GM19043 (cell line): ENCODE measurements around the gene PTH.

ENCODE experiments used
- ATAC-seq: cut with Tn5 transposase; IDR thresholded peaks from one replicate; pipeline ENCODE4 v1.9.1; 2021; ENCODE audit warnings: low read depth; ENCODE audit not compliant: unreplicated experiment

Gene PTH

GRCh38 chr11:13495929-13496328, at the start of gene PTH:
PTH (minus strand) TSS chr11:13495997; CDS start chr11:13492855, 3,142 bp downstream.
- ATAC-seq = no peak

GRCh38 chr11:13538044-13538443, 42.2 kb upstream of the PTH start:
- ATAC-seq = no peak

- ATAC-seq = no peak
These were observed 40.0 kb upstream of the PTH start for GRCh38 chr11:13535819-13536218.

GRCh38 chr11:13534358-13534757, 38.6 kb upstream of the PTH start:
- no peak for ATAC-seq

GRCh38 chr11:13525257-13525656, 29.5 kb upstream of the PTH start:
- no peak for ATAC-seq

- no peak for ATAC-seq
These were observed 7.6 kb upstream of the PTH start for GRCh38 chr11:13503393-13503792.

GRCh38 chr11:13502492-13502891, 6.7 kb upstream of the PTH start:
- ATAC-seq = no peak

- ATAC-seq = no peak
These were observed 1.7 kb downstream of the PTH start for GRCh38 chr11:13494051-13494450.

GRCh38 chr11:13487661-13488030, 8.2 kb downstream of the PTH start:
- no peak for ATAC-seq

- ATAC-seq = peak; percentile 55
These were observed 8.7 kb downstream of the PTH start for GRCh38 chr11:13486926-13487660.

- no peak for ATAC-seq
These were observed 15.6 kb downstream of the PTH start for GRCh38 chr11:13480198-13480597.

- no peak for ATAC-seq
These were observed 16.1 kb downstream of the PTH start for GRCh38 chr11:13479688-13480087.

GRCh38 chr11:13475091-13475490, 20.7 kb downstream of the PTH start:
- no peak for ATAC-seq

GRCh38 chr11:13473013-13473722, 22.6 kb downstream of the PTH start:
- no peak for ATAC-seq

- no peak for ATAC-seq
These were observed 27.0 kb downstream of the PTH start for GRCh38 chr11:13468750-13469149.

- ATAC-seq = no peak
These were observed 29.9 kb downstream of the PTH start for GRCh38 chr11:13465909-13466371.

- no peak for ATAC-seq
These were observed 32.0 kb downstream of the PTH start for GRCh38 chr11:13463779-13464290.

GRCh38 chr11:13462901-13463778, 32.7 kb downstream of the PTH start, which contains the start of gene BTBD10:
BTBD10 (minus strand) TSS chr11:13463222; CDS start chr11:13445124, 18,098 bp downstream.
- ATAC-seq = peak; percentile 94

- peak; percentile 33 for ATAC-seq
These were observed 33.4 kb downstream of the PTH start for GRCh38 chr11:13462311-13462900.

- no peak for ATAC-seq
These were observed 34.5 kb downstream of the PTH start for GRCh38 chr11:13461291-13461690.
